Vagina (tissue), 2 donors: ENCODE data around the gene KIF3A. TPM values are rescaled to one million over a fixed set of nuclear protein-coding genes. Genes with fewer than 3 reads are reported as not detected.
A peak's percentile ranks its signal among the peaks of the same experiment; 100 is the strongest.

ENCODE experiments used
- DNase-seq, 2 donors: peaks; one replicate each; pipeline ENCODE4 v3.0.0-alpha.2; 2017; ENCODE audit errors: extremely low spot score in 2 of 2
- H3K27ac ChIP-seq: fragments of 200-600 bp; sonication (generic); one replicate; pipeline ENCODE4 v1.5.1; 2019
- H3K27me3 ChIP-seq: fragments of 200-600 bp; sonication (generic); one replicate; pipeline ENCODE4 v1.5.1; 2019
- H3K36me3 ChIP-seq, 2 donors: fragments of 200-600 bp; sonication (generic); one replicate each; pipeline ENCODE4 v1.5.1; 2017 to 2019
- H3K4me1 ChIP-seq: fragments of 200-600 bp; sonication (generic); one replicate; pipeline ENCODE4 v1.5.1; 2019
- H3K4me3 ChIP-seq, 2 donors: fragments of 200-600 bp; sonication (generic); 1 replicate in 1 of 2; 2 replicates in 1 of 2; pipeline ENCODE4 v1.5.1; 2016 to 2019
- H3K9me3 ChIP-seq: fragments of 200-600 bp; sonication (generic); one replicate; pipeline ENCODE4 v1.5.1; 2019
- CTCF ChIP-seq, 3 experiments: fragments of 450-650 bp in 2 of 3; fragments of 200-600 bp in 1 of 3; sonication (generic) in 1 of 3; IDR thresholded peaks; one replicate each; pipeline ENCODE4 v1.5.1; 2017 to 2019; ENCODE audit warnings: antibody characterized with exemption in 3 of 3, mild to moderate bottlenecking in 2 of 3, moderate library complexity in 2 of 3
- POLR2A ChIP-seq, 2 donors: fragments of 450-650 bp; IDR thresholded peaks; one replicate each; pipeline ENCODE4 v1.6.1; 2017; ENCODE audit warnings: antibody characterized with exemption in 2 of 2, mild to moderate bottlenecking in 2 of 2, moderate library complexity in 2 of 2
- POLR2AphosphoS5 ChIP-seq, 2 donors: sonication (generic); formaldehyde crosslinking; IDR thresholded peaks; one replicate each; pipeline ENCODE4 v1.9.0; 2017; ENCODE audit warnings: antibody characterized with exemption in 2 of 2, mild to moderate bottlenecking in 2 of 2, low read depth in 1 of 2; ENCODE audit not compliant: insufficient read depth in 1 of 2
- intact Hi-C: fragments of 100-400 bp; cut with DNase I; formaldehyde crosslinking; loops from one replicate; pipeline ENCODE4 v1.15.1; 2023
- total RNA-seq: library from RNA; depleted of rRNA; stranded (reverse); fragments of >200 nt; gene quantifications from one replicate; pipeline ENCODE4 v1.2.3, GENCODE V29; 2016

Gene KIF3A
- total RNA-seq, 1 donor from 2014 or later = 20.6 TPM

DNA sequence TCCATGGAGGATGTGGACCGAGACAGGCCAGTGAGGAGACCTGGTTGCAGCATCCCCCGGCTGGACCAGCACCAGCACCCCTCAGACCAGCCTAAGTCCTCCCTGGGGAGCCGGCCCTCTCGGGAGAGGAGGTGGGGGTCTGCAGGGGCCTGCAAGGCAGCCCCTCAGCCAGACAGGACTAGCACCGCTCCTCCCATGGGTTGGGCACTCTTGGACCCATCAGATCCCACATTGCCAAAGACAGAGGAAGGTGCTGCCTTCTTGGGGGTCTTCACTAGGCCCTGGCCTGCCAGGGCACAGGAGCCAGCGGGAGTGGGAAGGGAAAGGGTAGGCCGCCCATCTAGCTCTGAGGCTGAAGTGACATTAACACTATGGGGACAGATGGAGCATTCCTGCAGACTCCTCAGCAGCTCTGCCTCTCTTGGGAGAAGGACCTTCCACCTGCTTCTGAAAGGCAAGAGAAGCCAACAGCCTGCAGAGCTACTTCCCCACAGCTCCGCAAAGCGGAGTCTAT, 72.6 kb downstream of the KIF3A start:
- Histone ChIP-seq H3K9me3 (no peaks in the 10 kb centered on the region), H3K27me3 (no peaks in the 10 kb centered on the region), H3K4me1 (no peaks in the 10 kb centered on the region), H3K36me3 (no peaks in the 10 kb centered on the region), H3K27ac (no peak overlapping the region), H3K4me3 (no peak overlapping the region)
- peak in 1 of 2 donors; percentile 77 for DNase-seq
- TF ChIP-seq POLR2AphosphoS5 (IDR thresholded peaks at IDR 0.05; ENCODE audit: insufficient read depth in 1 of 2, low read depth in 1 of 2) (no peak), POLR2A (IDR thresholded peaks at IDR 0.05) (no peak), CTCF (IDR thresholded peaks at IDR 0.05) (no peak)
- intact Hi-C loops = no loop called here

DNA sequence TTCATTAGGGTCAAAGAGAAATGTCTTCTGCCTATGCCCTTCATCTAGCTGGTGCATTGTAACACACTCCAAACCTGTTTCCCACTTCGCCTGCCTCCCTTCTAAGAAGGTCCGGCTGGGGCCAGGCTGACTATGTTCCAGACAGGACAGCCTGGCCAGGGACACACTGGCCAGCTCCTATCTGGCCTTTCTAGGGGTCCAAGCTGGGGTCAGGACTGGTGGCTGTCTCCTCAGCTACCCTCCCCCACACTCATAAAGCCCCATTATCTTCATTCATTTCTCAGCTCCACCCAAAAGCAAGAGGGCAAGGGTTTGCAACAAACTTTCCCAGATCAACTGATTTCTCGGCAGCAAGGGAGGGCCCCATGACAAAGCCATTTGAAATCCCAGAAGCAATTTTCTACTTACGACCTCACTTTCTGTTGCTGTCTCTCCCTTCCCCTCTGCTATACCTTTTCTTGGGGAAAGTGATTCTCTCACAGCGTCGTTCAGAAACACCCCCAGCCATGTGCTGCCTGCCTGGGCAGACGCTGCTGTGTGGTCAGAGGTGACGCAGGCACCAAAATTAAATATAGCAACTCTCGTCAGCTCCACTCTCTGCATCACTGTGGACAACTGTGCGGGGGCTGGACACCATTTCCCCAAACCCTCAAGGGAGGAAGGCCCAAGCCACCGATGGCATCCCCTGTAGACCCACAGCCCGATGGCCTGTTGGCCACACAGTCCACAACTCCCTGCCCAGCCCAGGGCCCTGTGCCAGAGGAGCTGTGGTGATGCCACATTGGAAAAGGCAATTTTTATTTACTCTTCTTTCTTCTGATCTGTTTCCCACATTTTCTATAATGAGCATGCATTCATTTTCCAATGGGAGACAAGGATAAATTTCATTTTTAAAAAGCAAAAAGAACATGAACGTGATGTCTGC, 73.3 kb downstream of the KIF3A start:
- Histone ChIP-seq H3K27ac (no peak overlapping the region), H3K9me3 (no peaks in the 10 kb centered on the region), H3K27me3 (no peaks in the 10 kb centered on the region), H3K4me3 (no peak overlapping the region), H3K36me3 (no peaks in the 10 kb centered on the region), H3K4me1 (no peaks in the 10 kb centered on the region)
- DNase-seq = no peak
- TF ChIP-seq POLR2AphosphoS5 (IDR thresholded peaks at IDR 0.05; ENCODE audit: insufficient read depth in 1 of 2, low read depth in 1 of 2) (no peak), POLR2A (IDR thresholded peaks at IDR 0.05) (no peak), CTCF (IDR thresholded peaks at IDR 0.05) (no peak)
- intact Hi-C loops = no loop called here

- Histone ChIP-seq H3K27me3 (no peaks in the 10 kb centered on the region), H3K4me3 (no peak overlapping the region), H3K4me1 (no peaks in the 10 kb centered on the region), H3K9me3 (no peaks in the 10 kb centered on the region), H3K36me3 (no peaks in the 10 kb centered on the region), H3K27ac (no peak overlapping the region)
- no peak for DNase-seq
- intact Hi-C loops = no loop called here
- TF ChIP-seq POLR2AphosphoS5 (IDR thresholded peaks at IDR 0.05; ENCODE audit: insufficient read depth in 1 of 2, low read depth in 1 of 2) (no peak), CTCF (IDR thresholded peaks at IDR 0.05) (no peak), POLR2A (IDR thresholded peaks at IDR 0.05) (no peak)
Observed at GRCh38 chr5:132662925-132663770, 74.2 kb downstream of the KIF3A start.

GRCh38 chr5:132662004-132662401, 75.3 kb downstream of the KIF3A start:
- intact Hi-C loops = no loop called here

More at GRCh38 chr5:132662004-132662401, 75.3 kb downstream of the KIF3A start:
- Histone ChIP-seq H3K4me3 (no peak overlapping the region), H3K4me1 (peaks cover 1% of the 10 kb centered on the region), H3K27me3 (no peaks in the 10 kb centered on the region), H3K27ac (no peak overlapping the region), H3K9me3 (no peaks in the 10 kb centered on the region), H3K36me3 (no peaks in the 10 kb centered on the region)
- DNase-seq = peak in 1 of 2 donors; percentile 82
- no peak for TF ChIP-seq POLR2A (IDR thresholded peaks at IDR 0.05)
- TF ChIP-seq POLR2AphosphoS5 (IDR thresholded peaks at IDR 0.05; ENCODE audit: insufficient read depth in 1 of 2, low read depth in 1 of 2) = no peak
- TF ChIP-seq CTCF (IDR thresholded peaks at IDR 0.05) = no peak
